PC-3 (cell line): ENCODE measurements around the gene PRSS33.

Experiments
- EZH2 ChIP-seq: fragments of 300-600 bp; sonication (generic); IDR thresholded peaks from one replicate; pipeline ENCODE4 v1.6.1; 2017; ENCODE audit warnings: antibody characterized with exemption, mild to moderate bottlenecking, low read length; ENCODE audit not compliant: unreplicated experiment
- EZH2phosphoT487 ChIP-seq: fragments of 300-600 bp; sonication (generic); IDR thresholded peaks from 2 replicates; pipeline ENCODE4 v1.6.1; 2018; ENCODE audit warnings: mild to moderate bottlenecking, antibody characterized with exemption, low read length, borderline replicate concordance
- TF ChIP-seq, protein P1 (sequence below): fragments of 300-600 bp; sonication (generic); conservative IDR thresholded peaks from 2 replicates; pipeline ENCODE4 v1.5.1; 2017; ENCODE audit warnings: antibody characterized with exemption, low read depth, mild to moderate bottlenecking, low read length

DNA sequence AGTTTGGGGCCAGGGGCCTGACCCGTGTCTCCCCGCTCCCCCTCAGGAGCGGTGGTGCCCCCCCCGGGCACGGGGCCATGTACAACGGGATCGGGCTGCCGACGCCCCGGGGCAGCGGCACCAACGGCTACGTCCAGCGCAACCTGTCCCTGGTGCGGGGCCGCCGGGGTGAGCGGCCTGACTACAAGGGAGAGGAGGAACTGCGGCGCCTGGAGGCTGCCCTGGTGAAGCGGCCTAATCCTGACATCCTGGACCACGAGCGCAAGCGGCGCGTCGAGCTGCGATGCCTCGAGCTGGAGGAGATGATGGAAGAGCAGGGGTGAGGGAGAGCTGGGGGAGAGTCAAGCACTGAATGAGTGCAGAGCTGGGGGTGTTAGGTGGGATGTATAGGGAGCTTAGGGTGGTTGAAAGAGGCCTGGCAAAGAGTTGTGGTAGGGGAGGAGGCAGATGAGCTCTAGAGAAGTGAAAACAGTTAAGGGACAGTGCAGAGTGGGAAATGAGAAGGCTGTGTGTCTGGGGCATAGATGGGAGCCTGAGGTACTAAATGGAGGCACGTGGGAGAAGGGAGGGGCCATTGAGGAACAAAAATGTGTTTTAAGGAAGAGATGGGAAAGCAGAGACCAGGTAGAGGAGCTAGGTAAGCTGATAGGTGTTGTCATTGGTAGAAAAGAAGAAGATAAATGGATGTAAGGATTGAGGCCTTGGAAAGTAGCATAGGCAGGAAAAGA, 30.9 kb downstream of the PRSS33 start:
- TF ChIP-seq, protein P1, sequence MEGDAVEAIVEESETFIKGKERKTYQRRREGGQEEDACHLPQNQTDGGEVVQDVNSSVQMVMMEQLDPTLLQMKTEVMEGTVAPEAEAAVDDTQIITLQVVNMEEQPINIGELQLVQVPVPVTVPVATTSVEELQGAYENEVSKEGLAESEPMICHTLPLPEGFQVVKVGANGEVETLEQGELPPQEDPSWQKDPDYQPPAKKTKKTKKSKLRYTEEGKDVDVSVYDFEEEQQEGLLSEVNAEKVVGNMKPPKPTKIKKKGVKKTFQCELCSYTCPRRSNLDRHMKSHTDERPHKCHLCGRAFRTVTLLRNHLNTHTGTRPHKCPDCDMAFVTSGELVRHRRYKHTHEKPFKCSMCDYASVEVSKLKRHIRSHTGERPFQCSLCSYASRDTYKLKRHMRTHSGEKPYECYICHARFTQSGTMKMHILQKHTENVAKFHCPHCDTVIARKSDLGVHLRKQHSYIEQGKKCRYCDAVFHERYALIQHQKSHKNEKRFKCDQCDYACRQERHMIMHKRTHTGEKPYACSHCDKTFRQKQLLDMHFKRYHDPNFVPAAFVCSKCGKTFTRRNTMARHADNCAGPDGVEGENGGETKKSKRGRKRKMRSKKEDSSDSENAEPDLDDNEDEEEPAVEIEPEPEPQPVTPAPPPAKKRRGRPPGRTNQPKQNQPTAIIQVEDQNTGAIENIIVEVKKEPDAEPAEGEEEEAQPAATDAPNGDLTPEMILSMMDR: no peak
- TF ChIP-seq EZH2phosphoT487 (no peak), EZH2 (no peak)
